ENCODE measurements around the gene GLT8D2.

GLT8D2 gene

DNA sequence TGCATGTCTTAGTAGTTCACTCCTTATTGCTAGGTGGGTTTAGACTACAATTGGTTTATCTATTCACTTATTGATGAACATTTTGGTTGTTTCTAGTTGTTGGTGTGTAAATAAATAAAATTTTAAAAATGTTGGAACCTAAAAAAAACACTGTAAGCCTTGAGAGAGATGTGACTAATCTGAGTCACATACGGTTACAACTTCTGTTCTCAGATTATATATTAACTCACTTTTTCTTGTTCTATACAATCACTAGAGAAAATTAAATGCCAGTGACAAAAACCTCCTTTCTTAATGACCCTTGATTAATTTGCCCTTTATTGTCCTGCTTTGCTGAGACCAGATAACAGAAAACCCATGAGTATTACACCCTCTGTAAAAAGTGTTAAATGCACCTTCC lies 91.4 kb downstream of the GLT8D2 start:
- H3K27ac ChIP-seq, result no peak overlapping the region

GRCh38 chr12:103957865-103958388 lies 92.1 kb downstream of the GLT8D2 start:
- H3K27ac ChIP-seq, result peak overlapping the region; percentile 95
- TF ChIP-seq ZFX (IDR thresholded peaks at IDR 0.05) (no peak), CTCF (conservative IDR thresholded peaks at IDR 0.05) (no peak)

More for the DNA sequence above, 91.4 kb downstream of the GLT8D2 start:
- no peak for TF ChIP-seq CTCF (conservative IDR thresholded peaks at IDR 0.05)
- TF ChIP-seq ZFX (IDR thresholded peaks at IDR 0.05), result no peak

DNA sequence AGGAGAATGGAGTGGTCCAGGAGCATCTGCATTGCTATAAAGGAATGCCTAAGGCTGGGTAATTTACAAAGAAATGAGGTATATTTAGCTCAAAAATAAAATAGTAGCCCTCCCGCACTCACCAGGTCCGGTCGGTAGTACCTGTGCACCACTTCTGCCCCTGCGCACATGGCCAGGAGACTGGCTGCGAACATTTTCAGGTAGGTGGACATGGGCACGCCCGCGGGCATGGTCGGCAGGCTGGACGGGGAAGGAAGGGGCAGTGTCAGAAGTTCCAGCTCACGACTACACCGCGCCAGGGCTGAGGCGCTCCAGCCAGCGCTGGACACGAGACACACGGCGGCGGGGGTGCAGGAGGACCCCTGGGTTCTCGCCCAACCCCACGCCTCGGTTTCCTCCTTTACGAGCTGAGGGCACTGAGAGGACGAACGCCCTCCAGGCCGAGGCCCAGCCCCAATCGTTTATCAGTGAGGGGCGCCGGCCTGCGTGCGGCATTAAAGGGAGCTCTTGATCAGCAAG lies 93.4 kb downstream of the GLT8D2 start:
- TF ChIP-seq ZFX (IDR thresholded peaks at IDR 0.05) (peak; percentile 85), CTCF (conservative IDR thresholded peaks at IDR 0.05) (no peak)
- H3K27ac ChIP-seq, result peak overlapping the region; percentile 95

- TF ChIP-seq CTCF (conservative IDR thresholded peaks at IDR 0.05) (no peak), ZFX (IDR thresholded peaks at IDR 0.05) (no peak)
- peak overlapping the region; percentile 95 for H3K27ac ChIP-seq
Observed at GRCh38 chr12:103955811-103956508, 94.0 kb downstream of the GLT8D2 start.

- TF ChIP-seq CTCF (conservative IDR thresholded peaks at IDR 0.05), result no peak
- no peak for TF ChIP-seq ZFX (IDR thresholded peaks at IDR 0.05)
- H3K27ac ChIP-seq, result no peak overlapping the region
Observed at GRCh38 chr12:103952497-103952896, 97.5 kb downstream of the GLT8D2 start.

- TF ChIP-seq CTCF (conservative IDR thresholded peaks at IDR 0.05) (no peak), ZFX (IDR thresholded peaks at IDR 0.05) (no peak)
- H3K27ac ChIP-seq, result no peak overlapping the region
Observed at GRCh38 chr12:103948746-103949406, 101.1 kb downstream of the GLT8D2 start.
